ENCODE results near the gene UBD. TPM values are rescaled to one million over a fixed set of nuclear protein-coding genes. Genes with fewer than 3 reads are reported as not detected.

The UBD gene
- total RNA-seq: not detected

DNA sequence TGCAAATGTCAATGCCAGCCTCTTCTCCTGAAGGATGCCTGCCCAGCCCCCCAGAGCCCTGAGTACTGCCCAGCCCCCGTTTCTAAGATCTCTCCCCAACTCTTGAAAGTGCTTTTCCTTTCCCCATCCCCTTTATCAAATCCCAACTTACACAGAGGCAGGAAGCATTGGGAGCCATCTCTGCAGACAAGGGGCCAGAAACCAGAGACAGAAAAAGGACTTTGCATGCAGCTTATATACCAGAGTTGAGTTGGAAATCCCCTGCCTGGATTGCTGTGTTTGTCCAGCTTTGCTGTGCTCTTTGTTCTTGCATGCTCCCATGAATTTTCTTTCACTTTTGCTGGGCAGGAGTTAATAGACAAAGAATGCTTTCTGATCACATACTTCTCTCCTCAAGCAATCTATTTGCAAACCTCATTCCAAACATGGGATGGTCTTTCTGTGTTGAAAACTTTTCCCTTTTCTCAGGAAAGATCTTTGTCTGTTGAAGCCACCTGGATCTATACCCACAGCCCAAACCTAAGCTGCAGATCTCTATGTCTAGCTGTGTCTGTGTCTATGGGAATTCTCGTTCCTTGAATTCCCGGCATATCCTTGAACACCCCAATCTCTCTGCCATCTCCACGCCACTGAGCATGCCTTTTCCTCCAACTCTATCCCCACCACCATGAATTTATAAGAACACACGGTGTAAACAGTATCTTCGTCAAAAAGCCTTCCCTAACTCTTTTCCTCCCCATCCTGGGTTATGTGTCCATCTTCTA, at the start of gene UBD:
TSS of gene UBD (minus strand) at position 209 of the 764 bp plus-strand sequence. CDS start at position 178, 31 bp downstream.

DNA sequence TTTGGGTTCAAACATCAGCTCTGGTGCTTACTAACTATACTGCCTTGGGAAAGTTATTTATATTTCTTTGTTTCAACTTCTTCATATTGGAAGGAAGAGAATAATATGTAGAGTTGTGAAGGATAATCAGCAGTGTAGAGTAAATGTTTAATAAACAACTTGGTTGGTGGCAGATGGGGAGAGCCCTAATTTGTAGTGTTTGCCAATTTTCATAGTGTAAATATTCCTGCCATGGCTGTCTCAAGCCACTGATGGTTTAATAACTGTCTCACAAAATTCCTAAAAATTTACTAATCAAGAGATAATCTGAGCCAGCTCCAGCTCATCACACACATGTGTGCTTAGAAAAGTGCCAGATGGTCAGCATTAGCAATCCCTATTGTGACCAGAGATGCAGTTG, 25.3 kb upstream of the UBD start, which contains the start of gene OR2H2:
TSS of gene OR2H2 (plus strand) at position 301 of the 400 bp plus-strand sequence. CDS start 2,824 bp downstream, outside the sequence.

Small RNA genes lying within 50 kb of the gene (small RNA-seq; reads per million reads assigned to genes)
- gene SNORD32B (ENCODE audit: low replicate concordance): 0.67 reads per million, percentile 58 among the genes with 10 or more reads in this experiment
- not detected for gene TMEM183AP1 (ENCODE audit: low replicate concordance)

Other genes with a start within 250 kb of the UBD start
- not detected for gene OR5V1, start 190.9 kb downstream of the UBD start, total RNA-seq
- gene OR12D3, start 184.4 kb downstream of the UBD start, total RNA-seq: not detected
- gene OR12D2, start 164.1 kb downstream of the UBD start, total RNA-seq: not detected
- not detected for gene OR12D1, start 144.8 kb downstream of the UBD start, total RNA-seq
- gene OR10C1, start 120.4 kb downstream of the UBD start, total RNA-seq: not detected
- not detected for gene OR11A1, start 102.7 kb downstream of the UBD start, total RNA-seq
- not detected for gene OR2H1, start 102.6 kb downstream of the UBD start, total RNA-seq
- not detected for gene MAS1L, start 71.8 kb downstream of the UBD start, total RNA-seq
- gene OR2H2, start 25.4 kb upstream of the UBD start, total RNA-seq: not detected
- gene GABBR1, start 73.5 kb upstream of the UBD start, total RNA-seq: 188 TPM
- 0.31 TPM for gene MOG, start 97.4 kb upstream of the UBD start, total RNA-seq
- not detected for gene ZFP57, start 121.4 kb upstream of the UBD start, total RNA-seq
- gene HLA-F, start 163.7 kb upstream of the UBD start, total RNA-seq: 0.94 TPM

Data from parietal lobe (tissue), 2 donors.